Breast epithelium (tissue), 4 donors: ENCODE data around the gene SATB1. TPM values are rescaled to one million over a fixed set of nuclear protein-coding genes. Genes with fewer than 3 reads are reported as not detected.

Experiments used
- DNase-seq, 2 donors: peaks; one replicate each; pipeline ENCODE4 v3.0.0-alpha.2; 2019; ENCODE audit warnings: low spot score in 2 of 2
- H3K27ac ChIP-seq, 2 donors: fragments of 200-600 bp; sonication (generic) in 1 of 2; one replicate each; pipeline ENCODE4 v1.5.1; 2016 to 2019; ENCODE audit warnings: mild to moderate bottlenecking in 1 of 2
- H3K27me3 ChIP-seq, 2 donors: fragments of 200-600 bp; sonication (generic) in 1 of 2; one replicate each; pipeline versions ENCODE4 v1.5.1 to v1.6.0; 2017 to 2019; ENCODE audit warnings: control low read depth in 1 of 2, mild to moderate bottlenecking in 1 of 2
- H3K36me3 ChIP-seq: fragments of 200-600 bp; one replicate; pipeline ENCODE4 v1.5.1; 2019
- H3K4me1 ChIP-seq, 2 donors: fragments of 200-600 bp; sonication (generic); one replicate each; pipeline ENCODE4 v1.5.1; 2016 to 2019; ENCODE audit warnings: control low read depth in 1 of 2
- H3K4me3 ChIP-seq, 3 donors: fragments of 200-600 bp; sonication (generic); 1 replicate in 2 of 3; 2 replicates in 1 of 3; pipeline ENCODE4 v1.5.1; 2016 to 2019; ENCODE audit warnings: mild to moderate bottlenecking in 3 of 3, moderate library complexity in 2 of 3
- H3K9me3 ChIP-seq, 2 donors: fragments of 200-600 bp; sonication (generic) in 1 of 2; one replicate each; pipeline ENCODE4 v1.5.1; 2016 to 2019; ENCODE audit warnings: control low read depth in 1 of 2
- POLR2A ChIP-seq: fragments of 450-650 bp; IDR thresholded peaks from one replicate; pipeline ENCODE4 v1.6.1; 2016; ENCODE audit warnings: antibody characterized with exemption, mild to moderate bottlenecking, moderate library complexity
- POLR2AphosphoS5 ChIP-seq, 3 donors: sonication (generic); formaldehyde crosslinking; IDR thresholded peaks; one replicate each; pipeline ENCODE4 v1.6.1; 2017; ENCODE audit warnings: antibody characterized with exemption in 3 of 3
- intact Hi-C: fragments of 100-400 bp; cut with DNase I; formaldehyde crosslinking; loops from one replicate; pipeline ENCODE4 v1.15.1; 2023; ENCODE audit warnings: low total_unique reads
- total RNA-seq, 3 donors: library from RNA; depleted of rRNA; stranded (reverse); fragments of >200 nt; gene quantifications; one replicate each; pipeline ENCODE4 v1.1.0, GENCODE V29; 2016
- TF ChIP-seq, protein P1 (sequence below), 3 donors: fragments of 450-650 bp; IDR thresholded peaks; one replicate each; pipeline ENCODE4 v1.5.1; 2016 to 2017; ENCODE audit warnings: antibody characterized with exemption in 3 of 3, mild to moderate bottlenecking in 3 of 3, moderate library complexity in 3 of 3

Gene SATB1
- total RNA-seq, 3 donors from 2014 or later, result 25.4 to 55.5 (median 51.1) TPM

DNA sequence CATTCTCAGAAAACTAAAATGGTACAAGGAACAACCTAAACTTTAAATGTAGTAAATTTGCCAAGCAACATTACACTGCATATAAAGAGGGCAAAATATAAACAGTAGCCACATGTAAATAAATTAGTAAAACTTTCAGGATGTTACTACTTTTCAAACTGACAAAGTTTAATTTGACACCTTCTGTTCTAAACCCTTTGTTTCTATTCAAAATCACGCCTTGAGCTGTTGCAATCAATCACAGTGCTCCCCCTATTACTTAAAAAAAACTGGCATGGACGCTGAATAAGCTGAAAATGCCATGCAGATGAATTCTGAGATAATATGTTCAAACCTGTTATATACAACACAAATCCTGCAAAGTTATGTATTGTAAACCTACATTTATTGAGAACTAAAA, 69.3 kb downstream of the SATB1 start:
- Histone ChIP-seq H3K27ac (no peak overlapping the region), H3K4me3 (no peak overlapping the region), H3K27me3 (no peaks in the 10 kb centered on the region), H3K4me1 (no peaks in the 10 kb centered on the region), H3K36me3 (no peaks in the 10 kb centered on the region), H3K9me3 (no peaks in the 10 kb centered on the region)
- intact Hi-C loops, result no loop called here
- TF ChIP-seq POLR2AphosphoS5 (IDR thresholded peaks at IDR 0.05) (no peak), POLR2A (no peak)
- TF ChIP-seq, protein P1, sequence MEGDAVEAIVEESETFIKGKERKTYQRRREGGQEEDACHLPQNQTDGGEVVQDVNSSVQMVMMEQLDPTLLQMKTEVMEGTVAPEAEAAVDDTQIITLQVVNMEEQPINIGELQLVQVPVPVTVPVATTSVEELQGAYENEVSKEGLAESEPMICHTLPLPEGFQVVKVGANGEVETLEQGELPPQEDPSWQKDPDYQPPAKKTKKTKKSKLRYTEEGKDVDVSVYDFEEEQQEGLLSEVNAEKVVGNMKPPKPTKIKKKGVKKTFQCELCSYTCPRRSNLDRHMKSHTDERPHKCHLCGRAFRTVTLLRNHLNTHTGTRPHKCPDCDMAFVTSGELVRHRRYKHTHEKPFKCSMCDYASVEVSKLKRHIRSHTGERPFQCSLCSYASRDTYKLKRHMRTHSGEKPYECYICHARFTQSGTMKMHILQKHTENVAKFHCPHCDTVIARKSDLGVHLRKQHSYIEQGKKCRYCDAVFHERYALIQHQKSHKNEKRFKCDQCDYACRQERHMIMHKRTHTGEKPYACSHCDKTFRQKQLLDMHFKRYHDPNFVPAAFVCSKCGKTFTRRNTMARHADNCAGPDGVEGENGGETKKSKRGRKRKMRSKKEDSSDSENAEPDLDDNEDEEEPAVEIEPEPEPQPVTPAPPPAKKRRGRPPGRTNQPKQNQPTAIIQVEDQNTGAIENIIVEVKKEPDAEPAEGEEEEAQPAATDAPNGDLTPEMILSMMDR (IDR thresholded peaks at IDR 0.05), result no peak
- DNase-seq, result no peak

GRCh38 chr3:18354701-18355100, 70.4 kb downstream of the SATB1 start:
- Histone ChIP-seq H3K36me3 (no peaks in the 10 kb centered on the region), H3K4me3 (no peak overlapping the region), H3K27me3 (no peaks in the 10 kb centered on the region), H3K27ac (no peak overlapping the region), H3K4me1 (no peaks in the 10 kb centered on the region), H3K9me3 (no peaks in the 10 kb centered on the region)
- TF ChIP-seq POLR2AphosphoS5 (IDR thresholded peaks at IDR 0.05) (no peak), POLR2A (no peak)
- TF ChIP-seq, protein P1 (IDR thresholded peaks at IDR 0.05), result no peak
- intact Hi-C loops, result no loop called here
- DNase-seq, result no peak

- intact Hi-C loops, result no loop called here
- TF ChIP-seq, protein P1 (IDR thresholded peaks at IDR 0.05), result no peak
- TF ChIP-seq POLR2A (no peak), POLR2AphosphoS5 (IDR thresholded peaks at IDR 0.05) (no peak)
- no peak overlapping the region for H3K4me3 ChIP-seq
- H3K27me3 ChIP-seq, result no peaks in the 10 kb centered on the region
- H3K9me3 ChIP-seq, result no peaks in the 10 kb centered on the region
- H3K36me3 ChIP-seq, result no peaks in the 10 kb centered on the region
- H3K4me1 ChIP-seq, result no peaks in the 10 kb centered on the region
- peak in 1 of 2 donors; percentile 51 for DNase-seq
- H3K27ac ChIP-seq, result no peak overlapping the region
These were observed 73.1 kb downstream of the SATB1 start for GRCh38 chr3:18351823-18352744.

DNA sequence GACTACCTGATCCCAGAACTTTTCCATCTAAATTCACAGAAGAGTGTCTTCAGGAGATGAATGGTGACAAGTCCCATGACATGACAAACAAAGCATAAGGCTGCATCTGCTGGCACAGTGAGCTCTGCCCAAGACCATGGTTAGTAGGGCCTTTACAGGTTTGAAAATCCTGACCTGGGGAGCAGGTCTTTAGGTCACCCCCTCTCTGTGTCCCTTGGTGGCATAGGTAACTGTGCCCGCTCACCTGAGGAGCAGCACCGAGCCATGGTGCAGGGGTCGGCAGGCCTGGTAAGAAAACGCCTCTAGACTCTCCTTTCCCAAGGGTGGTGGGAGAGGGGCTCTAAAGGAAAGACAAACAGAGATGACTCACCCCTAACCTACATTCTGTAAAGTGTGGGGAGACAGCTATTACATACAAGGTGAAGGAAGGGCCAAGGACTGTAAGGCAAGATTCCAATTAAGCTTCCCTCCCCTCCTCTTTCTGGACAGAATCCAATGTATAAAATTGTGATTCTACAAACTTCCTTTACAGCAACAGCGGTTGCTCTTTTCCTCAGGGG, 74.0 kb downstream of the SATB1 start:
- no peaks in the 10 kb centered on the region for H3K4me1 ChIP-seq
- H3K27ac ChIP-seq, result no peak overlapping the region
- DNase-seq, result no peak
- H3K4me3 ChIP-seq, result no peak overlapping the region
- no peaks in the 10 kb centered on the region for H3K9me3 ChIP-seq
- TF ChIP-seq POLR2AphosphoS5 (IDR thresholded peaks at IDR 0.05) (no peak), POLR2A (no peak)
- TF ChIP-seq, protein P1 (IDR thresholded peaks at IDR 0.05), result no peak
- H3K27me3 ChIP-seq, result no peaks in the 10 kb centered on the region
- intact Hi-C loops, result no loop called here
- H3K36me3 ChIP-seq, result no peaks in the 10 kb centered on the region

DNA sequence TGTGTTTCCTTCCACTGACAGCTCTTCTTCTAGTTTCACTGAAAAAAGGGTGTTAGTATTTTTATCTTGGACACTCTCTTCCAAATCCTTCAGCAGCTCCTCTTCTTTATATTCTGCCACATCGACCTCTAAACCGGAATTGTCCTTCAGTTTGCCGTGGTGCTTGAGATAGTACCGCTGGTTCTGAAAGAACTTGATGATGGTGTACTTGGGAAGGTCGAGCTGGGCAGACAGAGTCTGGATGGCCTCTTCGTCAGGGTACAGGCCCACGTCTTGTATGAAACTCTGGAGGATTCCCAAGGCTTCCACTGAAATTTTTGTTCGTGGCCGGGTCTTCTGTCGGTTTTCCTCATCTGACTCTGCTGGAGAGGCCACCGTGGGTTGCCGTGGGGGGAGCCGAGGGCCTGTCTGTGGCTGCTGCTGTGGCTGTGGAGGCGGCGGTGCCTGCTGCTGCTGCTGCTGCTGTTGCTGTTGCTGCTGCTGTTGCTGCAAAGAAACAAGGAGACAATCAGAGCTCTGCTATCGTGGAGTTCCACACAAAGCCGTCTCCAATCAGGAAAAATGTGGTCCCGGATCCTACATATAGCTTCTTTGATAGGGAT, 75.8 kb downstream of the SATB1 start:
- no peak for TF ChIP-seq POLR2AphosphoS5 (IDR thresholded peaks at IDR 0.05)
- TF ChIP-seq, protein P1 (IDR thresholded peaks at IDR 0.05), result no peak
- TF ChIP-seq POLR2A, result no peak

More for the DNA sequence above, 75.8 kb downstream of the SATB1 start:
- no peak for DNase-seq
- H3K27me3 ChIP-seq, result no peaks in the 10 kb centered on the region
- no peaks in the 10 kb centered on the region for H3K36me3 ChIP-seq
- no peak overlapping the region for H3K27ac ChIP-seq
- H3K9me3 ChIP-seq, result no peaks in the 10 kb centered on the region
- intact Hi-C loops, result no loop called here
- no peak overlapping the region for H3K4me3 ChIP-seq
- no peaks in the 10 kb centered on the region for H3K4me1 ChIP-seq
